Endothelial cell of umbilical vein (primary cell): ENCODE results near the gene SLC1A6. TPM values are rescaled to one million over a fixed set of nuclear protein-coding genes. Genes with fewer than 3 reads are reported as not detected.

Experiments
- BruUV-seq: library from RNA; stranded (reverse); fragments of 400-500 nt; replicated peaks from 2 replicates; lab custom pipeline; 2021; lab: Mats Ljungman, UMichigan
- CTCF ChIA-PET: fragments of 300-600, 350-600 bp; sonication (Branson Sonifier 250); formaldehyde crosslinking; loops from one replicate; lab custom pipeline; 2021; ENCODE audit warnings: antibody characterized with exemption, inconsistent platforms; lab: Charles Lee
- POLR2A ChIA-PET: fragments of 300-600, 350-600 bp; sonication (Branson Sonifier 250); formaldehyde crosslinking; loops from one replicate; lab custom pipeline; 2021; ENCODE audit warnings: antibody characterized with exemption, inconsistent platforms; lab: Charles Lee
- DNase-seq: peaks from one replicate; pipeline ENCODE4 v3.0.0-alpha.2; 2011; ENCODE audit warnings: low read depth, low spot score
- FAIRE-seq: peaks from 2 replicates; lab custom pipeline; 2011; peaks lifted over from hg19 to GRCh38; lab: Jason Lieb, UNC
- H2AFZ ChIP-seq: 2 replicates; pipeline ENCODE4 v1.6.0; 2012; ENCODE audit warnings: low read depth, low read length, control low read depth, inconsistent platforms
- H3K27ac ChIP-seq: 2 replicates; pipeline ENCODE4 v1.5.1; 2011; ENCODE audit warnings: low read depth, mild to moderate bottlenecking, control low read depth, low read length, moderate library complexity; ENCODE audit not compliant: insufficient read depth
- H3K27me3 ChIP-seq, 2 experiments: 2 replicates each; pipeline versions ENCODE4 v1.6.0 to v1.6.1; 2011; ENCODE audit warnings: low read length in 2 of 2, mixed read lengths in 1 of 2; ENCODE audit not compliant: control insufficient read depth in 2 of 2, insufficient read depth in 2 of 2
- H3K36me3 ChIP-seq, 2 experiments: 2 replicates in 1 of 2; 3 replicates in 1 of 2; pipeline ENCODE4 v1.5.1; 2011; ENCODE audit warnings: low read length in 2 of 2, mild to moderate bottlenecking in 1 of 2, moderate library complexity in 1 of 2; ENCODE audit not compliant: control insufficient read depth in 2 of 2, insufficient read depth in 2 of 2; ENCODE audit errors: extremely low read depth in 1 of 2
- H3K4me1 ChIP-seq: 3 replicates; pipeline ENCODE4 v1.5.1; 2011; ENCODE audit warnings: mild to moderate bottlenecking, low read length; ENCODE audit not compliant: control insufficient read depth, insufficient read depth; ENCODE audit errors: extremely low read depth
- H3K4me2 ChIP-seq: 2 replicates; pipeline ENCODE4 v1.6.1; 2011; ENCODE audit warnings: low read length, control low read depth, mixed read lengths; ENCODE audit not compliant: insufficient read depth
- H3K4me3 ChIP-seq, 3 experiments: fragments of 200-600 bp in 1 of 3; sonication (generic), shearing (Covaris generic) in 1 of 3; replicated peaks in 1 of 3; 2 replicates each; pipeline ENCODE4 v1.5.1; 2011 to 2016; ENCODE audit warnings: control low read depth in 3 of 3, low read length in 3 of 3, mild to moderate bottlenecking in 2 of 3, inconsistent platforms in 1 of 3, low read depth in 1 of 3, moderate library complexity in 1 of 3; ENCODE audit not compliant: insufficient read depth in 1 of 3
- H3K79me2 ChIP-seq: 2 replicates; pipeline ENCODE4 v1.6.0; 2012; ENCODE audit warnings: low read length, inconsistent platforms; ENCODE audit not compliant: control insufficient read depth, insufficient read depth
- H3K9ac ChIP-seq: replicated peaks from 2 replicates; pipeline ENCODE3; 2011; ENCODE audit warnings: low read length, control low read depth; ENCODE audit not compliant: insufficient read depth; ENCODE audit errors: extremely low read depth
- H3K9me1 ChIP-seq: replicated peaks from 3 replicates; pipeline ENCODE4 v1.6.0; 2011; ENCODE audit warnings: mild to moderate bottlenecking, low read length; ENCODE audit not compliant: control insufficient read depth, insufficient read depth; ENCODE audit errors: extremely low read depth
- H3K9me3 ChIP-seq: replicated peaks from 2 replicates; pipeline ENCODE4 v1.5.1; 2012; ENCODE audit warnings: low read length, inconsistent platforms; ENCODE audit not compliant: control insufficient read depth, insufficient read depth
- H4K20me1 ChIP-seq: replicated peaks from 2 replicates; pipeline ENCODE3; 2011; ENCODE audit warnings: mild to moderate bottlenecking, low read length; ENCODE audit not compliant: control insufficient read depth, insufficient read depth; ENCODE audit errors: extremely low read depth
- CTCF ChIP-seq, 2 donors: IDR thresholded peaks; 1 replicate in 1 of 2; 2 replicates in 1 of 2; pipeline ENCODE4 v1.5.1; 2011; ENCODE audit warnings: low read length in 2 of 2, mild to moderate bottlenecking in 2 of 2, moderate library complexity in 2 of 2, control low read depth in 1 of 2, inconsistent platforms in 1 of 2, low read depth in 1 of 2; ENCODE audit not compliant: insufficient read depth in 1 of 2; ENCODE audit errors: extremely low read depth in 1 of 2
- EZH2 ChIP-seq: IDR thresholded peaks from 2 replicates; pipeline ENCODE4 v1.6.1; 2012; ENCODE audit warnings: borderline replicate concordance, low read depth, mild to moderate bottlenecking, moderate library complexity, low read length, inconsistent platforms; ENCODE audit not compliant: severe bottlenecking
- FOS ChIP-seq: IDR thresholded peaks from 2 replicates; pipeline ENCODE4 v1.6.1; 2011; ENCODE audit warnings: mild to moderate bottlenecking, low read length, moderate library complexity, borderline replicate concordance; ENCODE audit not compliant: insufficient read depth
- GATA2 ChIP-seq: IDR thresholded peaks from 2 replicates; pipeline ENCODE4 v1.7.0; 2011; ENCODE audit warnings: low read depth, mild to moderate bottlenecking, moderate library complexity, mixed read lengths, low read length; ENCODE audit not compliant: insufficient read length, insufficient read depth
- JUN ChIP-seq: IDR thresholded peaks from 2 replicates; pipeline ENCODE4 v1.6.1; 2011; ENCODE audit warnings: borderline replicate concordance, low read depth; ENCODE audit not compliant: insufficient read length, insufficient read depth
- MAX ChIP-seq: IDR thresholded peaks from 2 replicates; pipeline ENCODE4 v1.6.1; 2011; ENCODE audit not compliant: insufficient read depth, insufficient read length
- MYC ChIP-seq: IDR thresholded peaks from one replicate; pipeline ENCODE4 v1.6.1; 2011; ENCODE audit warnings: mild to moderate bottlenecking, low read depth, low read length
- POLR2A ChIP-seq: IDR thresholded peaks from 2 replicates; pipeline ENCODE4 v1.6.1; 2012; ENCODE audit warnings: low read depth, mild to moderate bottlenecking, control low read depth, low read length
- POLR2AphosphoS5 ChIP-seq: IDR thresholded peaks from 2 replicates; pipeline ENCODE4 v1.6.1; 2012; ENCODE audit warnings: low read depth, mild to moderate bottlenecking, control low read depth, low read length, moderate library complexity; ENCODE audit not compliant: insufficient read depth
- dilution Hi-C: fragments of 300-500 bp; cut with MboI; formaldehyde crosslinking; loops from one replicate; pipeline ENCODE4 v1.15.0; 2019; ENCODE audit warnings: low sequenced_read_pairs; ENCODE audit not compliant: extremely low pct_ligation_motif_present
- intact Hi-C: fragments of 100-400 bp; cut with micrococcal nuclease; formaldehyde crosslinking; loops from one replicate; pipeline ENCODE4 v1.10.0; 2022
- polyA plus RNA-seq, 4 experiments: library from polyadenylated mRNA; depleted of rRNA in 3 of 4; stranded (reverse) in 3 of 4; unstranded in 1 of 4; fragments of >200 nt; gene quantifications; 2 replicates each; pipeline versions ENCODE4 v1.2.1 to v1.2.3, GENCODE V29; 2011 to 2012; ENCODE audit warnings: missing spikeins in 1 of 4
- total RNA-seq: library from RNA; stranded (reverse); gene quantifications from 2 replicates; pipeline ENCODE4 v1.2.3, GENCODE V29; 2021

SLC1A6 gene
- total and polyA plus RNA-seq, 2 donors (not counting 3 experiments of a cell fraction or from before 2014, with no cell fraction given), result not detected

GRCh38 chr19:14978161-14978776 is 1.4 kb downstream of the SLC1A6 start:
- H3K4me2 ChIP-seq, result no peak overlapping the region
- no peak for FAIRE-seq
- H3K4me3 ChIP-seq, result no peak overlapping the region
- no peak for DNase-seq
- peaks cover 8 to 15% of the 10 kb centered on the region in 2 experiments for H3K27me3 ChIP-seq
- ChIA-PET CTCF (no interaction called here), POLR2A (no interaction called here)
- H3K9ac ChIP-seq, result no peak overlapping the region
- no peaks in the 10 kb centered on the region for H4K20me1 ChIP-seq
- no peaks in the 10 kb centered on the region for H3K79me2 ChIP-seq
- BruUV-seq, result no TSS peak
- no peak overlapping the region for H3K27ac ChIP-seq
- H3K9me1 ChIP-seq, result no peaks in the 10 kb centered on the region
- no peaks in the 10 kb centered on the region for H3K4me1 ChIP-seq
- no peaks in the 10 kb centered on the region for H3K36me3 ChIP-seq
- intact Hi-C loops, result no loop called here
- H3K9me3 ChIP-seq, result no peaks in the 10 kb centered on the region
- H2AFZ ChIP-seq, result no peak overlapping the region
- dilution Hi-C loops, result no loop called here
- TF ChIP-seq MAX (no peak), MYC (no peak), FOS (no peak), GATA2 (no peak), POLR2A (no peak), JUN (no peak), EZH2 (no peak), CTCF (IDR thresholded peaks at IDR 0.05; ENCODE audit: extremely low read depth in 1 of 2, insufficient read depth in 1 of 2, low read depth in 1 of 2, low read length in 2 of 2) (no peak), POLR2AphosphoS5 (no peak)
